Suprapubic skin (tissue), 3 donors: Measurements from ENCODE around the gene GGA3.

Experiments
- CTCF ChIP-seq, 2 donors: fragments of 200-600 bp in 1 of 2; fragments of 450-650 bp in 1 of 2; sonication (generic) in 1 of 2; IDR thresholded peaks; one replicate each; pipeline ENCODE4 v1.5.1; 2016 to 2019; ENCODE audit warnings: antibody characterized with exemption in 2 of 2, mild to moderate bottlenecking in 1 of 2, moderate library complexity in 1 of 2
- EP300 ChIP-seq: sonication (generic); formaldehyde crosslinking; IDR thresholded peaks from one replicate; pipeline ENCODE4 v1.6.1; 2017; ENCODE audit warnings: antibody characterized with exemption
- POLR2A ChIP-seq, 2 donors: fragments of 450-650 bp; IDR thresholded peaks; one replicate each; pipeline ENCODE4 v1.6.1; 2017; ENCODE audit warnings: antibody characterized with exemption in 2 of 2, mild to moderate bottlenecking in 2 of 2, moderate library complexity in 2 of 2

GRCh38 chr17:75194879-75195278 lies 66.5 kb downstream of the GGA3 start:
- no peak for TF ChIP-seq CTCF (IDR thresholded peaks at IDR 0.05)
- no peak for TF ChIP-seq EP300
- TF ChIP-seq POLR2A (IDR thresholded peaks at IDR 0.05): no peak
